KG1 (cell line): ENCODE data around the gene CPD.
"Not testable (repeated sequence)": the region's sequence is repeated elsewhere in the genome, so short reads cannot be mapped to it uniquely, and the experiment has no call there.

Source experiments
- DNase-seq: peaks from one replicate; lab custom pipeline; 2025; lab: John Stamatoyannopoulos, UW

Gene CPD

GRCh38 chr17:30378825-30379302 is at the start of gene CPD:
Gene CPD (plus strand): TSS chr17:30378927. CDS start chr17:30378981, 54 bp downstream.
- peak; percentile 86 for DNase-seq

GRCh38 chr17:30332057-30332542 is 46.6 kb upstream of the CPD start:
- peak; percentile 45 for DNase-seq

- no peak for DNase-seq
These were observed 45.0 kb upstream of the CPD start, which contains the start of gene TMIGD1 for GRCh38 chr17:30333503-30334360. Gene TMIGD1 (minus strand): TSS chr17:30334057. CDS start chr17:30332133, 1,924 bp downstream.

GRCh38 chr17:30334421-30334820 is 44.3 kb upstream of the CPD start:
- DNase-seq, result no peak

- DNase-seq, result peak; percentile 43
These were observed 42.2 kb upstream of the CPD start for GRCh38 chr17:30336369-30337171.

GRCh38 chr17:30337393-30337999 is 41.2 kb upstream of the CPD start:
- DNase-seq, result no peak

GRCh38 chr17:30339086-30339485 is 39.6 kb upstream of the CPD start:
- no peak for DNase-seq

GRCh38 chr17:30340801-30341356 is 37.8 kb upstream of the CPD start:
- DNase-seq, result no peak

GRCh38 chr17:30341703-30342249 is 37.0 kb upstream of the CPD start:
- no peak for DNase-seq

- not testable (repeated sequence) for DNase-seq
These were observed 35.5 kb upstream of the CPD start for GRCh38 chr17:30343244-30343643.

- DNase-seq, result no peak
These were observed 34.9 kb upstream of the CPD start for GRCh38 chr17:30343796-30344195.

GRCh38 chr17:30344283-30345088 is 34.2 kb upstream of the CPD start:
- peak; percentile 62 for DNase-seq

- no peak for DNase-seq
These were observed 33.7 kb upstream of the CPD start for GRCh38 chr17:30345089-30345433.

GRCh38 chr17:30345527-30346075 is 33.1 kb upstream of the CPD start:
- DNase-seq, result no peak

- DNase-seq, result no peak
These were observed 32.4 kb upstream of the CPD start for GRCh38 chr17:30346221-30346795.

GRCh38 chr17:30347488-30347887 is 31.2 kb upstream of the CPD start:
- DNase-seq, result no peak

- no peak for DNase-seq
These were observed 29.5 kb upstream of the CPD start for GRCh38 chr17:30349252-30349651.

GRCh38 chr17:30351263-30351662 is 27.5 kb upstream of the CPD start:
- not testable (repeated sequence) for DNase-seq

- DNase-seq, result no peak
These were observed 27.0 kb upstream of the CPD start for GRCh38 chr17:30351735-30352134.

- DNase-seq, result no peak
These were observed 26.4 kb upstream of the CPD start for GRCh38 chr17:30352240-30352814.
